ENCODE data around the gene SPATA24. TPM values are rescaled to one million over a fixed set of nuclear protein-coding genes. Genes with fewer than 3 reads are reported as not detected.

SPATA24 gene
- total and polyA plus RNA-seq, 8 donors = 3.6 to 10.3 (median 8.4) TPM

DNA sequence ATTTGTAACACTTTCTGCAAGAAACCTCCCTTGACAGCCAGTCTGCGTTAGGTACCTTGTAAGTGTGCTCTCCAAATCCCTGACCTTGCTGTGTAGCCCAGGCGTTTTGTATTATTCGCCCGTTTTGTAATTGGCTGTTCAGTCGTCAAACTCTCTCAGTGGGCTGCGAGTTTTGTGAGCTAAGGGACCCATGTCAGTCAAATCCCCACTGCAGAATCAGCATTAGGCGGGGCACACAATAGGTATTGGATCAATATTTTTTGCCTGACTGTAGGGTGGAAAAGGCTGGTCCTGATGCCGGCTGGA is 34.8 kb upstream of the SPATA24 start:
- Histone ChIP-seq H3K27me3 (no peaks in the 10 kb centered on the region), H3K4me3 (peak overlapping the region; percentile 71 to 83), H3K27ac (peak overlapping the region; percentile 95 to 96), H3K4me1 (peaks cover 5 to 19% of the 10 kb centered on the region in 2 donors), H3K36me3 (no peaks in the 10 kb centered on the region), H3K9me3 (no peaks in the 10 kb centered on the region)
- TF ChIP-seq, protein P1, sequence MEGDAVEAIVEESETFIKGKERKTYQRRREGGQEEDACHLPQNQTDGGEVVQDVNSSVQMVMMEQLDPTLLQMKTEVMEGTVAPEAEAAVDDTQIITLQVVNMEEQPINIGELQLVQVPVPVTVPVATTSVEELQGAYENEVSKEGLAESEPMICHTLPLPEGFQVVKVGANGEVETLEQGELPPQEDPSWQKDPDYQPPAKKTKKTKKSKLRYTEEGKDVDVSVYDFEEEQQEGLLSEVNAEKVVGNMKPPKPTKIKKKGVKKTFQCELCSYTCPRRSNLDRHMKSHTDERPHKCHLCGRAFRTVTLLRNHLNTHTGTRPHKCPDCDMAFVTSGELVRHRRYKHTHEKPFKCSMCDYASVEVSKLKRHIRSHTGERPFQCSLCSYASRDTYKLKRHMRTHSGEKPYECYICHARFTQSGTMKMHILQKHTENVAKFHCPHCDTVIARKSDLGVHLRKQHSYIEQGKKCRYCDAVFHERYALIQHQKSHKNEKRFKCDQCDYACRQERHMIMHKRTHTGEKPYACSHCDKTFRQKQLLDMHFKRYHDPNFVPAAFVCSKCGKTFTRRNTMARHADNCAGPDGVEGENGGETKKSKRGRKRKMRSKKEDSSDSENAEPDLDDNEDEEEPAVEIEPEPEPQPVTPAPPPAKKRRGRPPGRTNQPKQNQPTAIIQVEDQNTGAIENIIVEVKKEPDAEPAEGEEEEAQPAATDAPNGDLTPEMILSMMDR (IDR thresholded peaks at IDR 0.05) = no peak
- DNase-seq = no peak
- intact Hi-C loops (cut with DNase I) = no loop called here
- ATAC-seq = no peak

DNA sequence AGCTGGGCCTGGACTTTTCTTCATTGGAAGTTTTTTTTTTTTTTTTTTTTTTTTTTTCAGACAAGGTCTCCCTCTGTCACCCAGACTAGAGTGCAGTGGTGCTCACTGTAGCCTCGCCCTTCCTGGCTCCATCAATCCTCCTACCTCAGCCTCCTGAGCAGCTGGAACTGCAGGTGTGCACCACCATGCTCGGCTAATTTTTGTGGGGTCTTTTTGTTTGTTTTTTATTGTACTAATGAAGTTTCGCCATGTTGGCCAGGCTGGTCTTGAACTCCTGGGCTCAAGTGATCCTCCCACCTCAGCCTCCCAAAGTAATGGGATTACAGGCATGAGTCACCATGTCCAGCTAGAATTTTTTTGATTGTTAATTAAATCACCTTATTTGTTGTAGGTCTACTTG is 31.8 kb upstream of the SPATA24 start:
- H3K4me1 ChIP-seq = peaks cover 5 to 11% of the 10 kb centered on the region in 2 donors
- ATAC-seq (no peak), DNase-seq (no peak)
- H3K4me3 ChIP-seq = no peak overlapping the region
- no peaks in the 10 kb centered on the region for H3K27me3 ChIP-seq
- H3K36me3 ChIP-seq = peaks cover 0 to 5% of the 10 kb centered on the region in 2 donors
- H3K9me3 ChIP-seq = no peaks in the 10 kb centered on the region
- intact Hi-C loops (cut with DNase I) = no loop called here
- TF ChIP-seq, protein P1 (IDR thresholded peaks at IDR 0.05) = no peak
- H3K27ac ChIP-seq = no peak overlapping the region

DNA sequence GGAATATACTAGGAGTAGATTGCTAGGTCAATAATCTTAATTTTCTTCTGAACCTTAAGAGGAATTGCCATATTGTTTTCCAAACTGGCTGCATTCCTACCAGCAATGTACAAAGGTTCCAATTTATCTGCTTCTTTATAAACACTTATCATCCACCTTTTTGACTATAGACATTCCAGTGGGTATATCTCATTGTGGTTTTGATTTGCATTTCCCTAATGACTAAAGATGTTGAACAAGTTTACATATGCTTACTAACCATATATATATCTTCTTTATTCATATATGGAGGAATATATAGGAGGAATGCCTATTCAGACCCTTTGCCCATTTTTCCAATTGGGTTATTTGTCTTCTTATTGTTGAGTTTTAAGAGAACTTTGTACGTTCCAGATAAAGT is 27.8 kb upstream of the SPATA24 start:
- ATAC-seq = no peak
- H3K27me3 ChIP-seq = no peaks in the 10 kb centered on the region
- TF ChIP-seq, protein P1 (IDR thresholded peaks at IDR 0.05) = no peak

DNA sequence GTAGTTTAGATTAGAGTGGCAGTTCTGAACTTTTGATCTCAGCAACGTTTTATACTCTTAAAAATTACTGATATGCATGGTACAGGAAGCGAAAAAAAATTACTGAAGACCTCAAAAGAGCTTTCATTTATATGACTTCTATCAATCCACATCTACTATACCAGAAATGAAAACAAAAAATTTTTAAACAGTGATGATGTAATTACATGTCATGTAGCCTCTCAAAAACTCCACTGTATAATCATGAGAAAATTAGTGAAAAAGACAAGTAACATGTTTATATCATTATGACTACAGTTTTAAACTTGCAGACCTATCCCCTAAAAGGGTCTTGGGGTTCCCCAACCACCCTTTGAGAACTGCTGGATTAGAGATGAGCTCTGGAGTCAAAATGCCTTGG is 26.1 kb upstream of the SPATA24 start:
- peaks cover 0 to 23% of the 10 kb centered on the region in 2 donors for H3K36me3 ChIP-seq
- intact Hi-C loops (cut with DNase I) = no loop called here
- no peaks in the 10 kb centered on the region for H3K27me3 ChIP-seq
- ATAC-seq = no peak
- H3K9me3 ChIP-seq = no peaks in the 10 kb centered on the region
- no peak overlapping the region for H3K27ac ChIP-seq
- no peak overlapping the region for H3K4me3 ChIP-seq
- H3K4me1 ChIP-seq = no peaks in the 10 kb centered on the region
- TF ChIP-seq, protein P1 (IDR thresholded peaks at IDR 0.05) = no peak
- DNase-seq = no peak

More for the DNA sequence above, 27.8 kb upstream of the SPATA24 start:
- intact Hi-C loops (cut with DNase I) = no loop called here
- H3K4me3 ChIP-seq = no peak overlapping the region
- no peaks in the 10 kb centered on the region for H3K4me1 ChIP-seq
- DNase-seq = no peak
- no peaks in the 10 kb centered on the region for H3K9me3 ChIP-seq
- H3K27ac ChIP-seq = no peak overlapping the region
- H3K36me3 ChIP-seq = peaks cover 0 to 13% of the 10 kb centered on the region in 2 donors

DNA sequence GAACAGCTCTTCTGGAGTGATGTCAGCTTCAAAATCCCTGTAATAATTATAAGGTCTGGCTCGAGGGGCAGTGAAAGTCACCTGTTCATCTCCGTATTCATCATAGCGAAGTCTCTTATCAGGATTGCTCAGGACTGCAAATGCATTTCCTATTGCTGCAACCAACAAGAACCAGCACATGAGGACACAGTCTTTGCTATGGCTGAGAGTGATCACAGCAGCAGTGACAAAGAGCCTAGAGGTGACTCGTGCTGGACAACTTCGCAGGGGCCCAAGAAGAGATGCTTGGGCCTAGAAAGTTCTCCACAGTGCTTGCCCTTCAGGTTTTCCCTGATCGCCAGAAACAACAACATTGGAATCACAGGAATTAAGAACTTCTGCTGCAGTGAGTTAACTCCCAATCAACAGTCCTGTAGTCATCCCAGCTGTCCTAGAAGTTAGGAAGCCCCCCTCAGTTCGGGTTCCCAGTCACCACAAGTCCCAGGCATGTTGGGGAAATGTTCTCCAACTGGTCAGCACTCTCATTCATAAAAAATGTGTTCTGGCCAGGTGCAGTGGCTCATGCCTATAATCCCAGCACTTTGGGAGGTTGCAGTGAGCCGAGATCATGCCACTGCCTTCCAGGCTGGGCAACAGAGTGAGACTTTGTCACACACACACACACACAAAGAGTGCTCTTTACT is 22.5 kb upstream of the SPATA24 start:
- Histone ChIP-seq H3K27me3 (no peaks in the 10 kb centered on the region), H3K27ac (no peak overlapping the region), H3K36me3 (peaks cover 0 to 26% of the 10 kb centered on the region in 2 donors), H3K9me3 (no peaks in the 10 kb centered on the region), H3K4me3 (no peak overlapping the region), H3K4me1 (no peaks in the 10 kb centered on the region)
- intact Hi-C loops (cut with DNase I) = no loop called here
- DNase-seq = no peak
- TF ChIP-seq, protein P1 (IDR thresholded peaks at IDR 0.05) = no peak
- no peak for ATAC-seq

Measured in left lung (tissue), 10 donors.